K562 (cell line): ENCODE results near the gene MBD3.
"Not testable (repeated sequence)": the region's sequence is repeated elsewhere in the genome, so short reads cannot be mapped to it uniquely, and the experiment has no call there.

Experiments used
- CBX5 ChIP-seq: IDR thresholded peaks from 2 replicates; pipeline ENCODE4 v1.6.1; 2014; ENCODE audit warnings: low read depth, borderline replicate concordance
- CEBPZ ChIP-seq: fragments of 150-350 bp; IDR thresholded peaks from 2 replicates; pipeline ENCODE4 v1.6.1; 2014; ENCODE audit warnings: low read depth, mild to moderate bottlenecking, low read length, borderline replicate concordance
- CTCF ChIP-seq, 3 experiments: IDR thresholded peaks in 2 of 3; conservative IDR thresholded peaks in 1 of 3; 2 replicates each; pipeline ENCODE4 v1.5.1; 2011 to 2012; ENCODE audit warnings: low read length in 3 of 3, mild to moderate bottlenecking in 3 of 3, control low read depth in 2 of 3, improper control_type of control experiment in 1 of 3, inconsistent platforms in 1 of 3, low read depth in 1 of 3, mixed read lengths in 1 of 3, moderate library complexity in 1 of 3; ENCODE audit not compliant: insufficient read depth in 2 of 3
- MTA3 ChIP-seq: fragments of 450-650 bp; formaldehyde crosslinking; IDR thresholded peaks from 2 replicates; pipeline ENCODE4 v1.6.1; 2017; ENCODE audit warnings: mild to moderate bottlenecking, borderline replicate concordance
- REST ChIP-seq, 2 experiments: fragments of 450-650 bp; formaldehyde crosslinking in 1 of 2; IDR thresholded peaks; 2 replicates each; pipeline versions ENCODE4 v1.4.0 to v1.6.1; 2014 to 2020; ENCODE audit warnings: mild to moderate bottlenecking in 2 of 2, borderline replicate concordance in 1 of 2, low read depth in 1 of 2
- XRCC5 ChIP-seq: fragments of 200-400 bp; formaldehyde crosslinking; IDR thresholded peaks from 2 replicates; pipeline ENCODE4 v1.6.1; 2017; ENCODE audit warnings: low read depth, mild to moderate bottlenecking, low read length
- ZFP36 ChIP-seq: fragments of 150-350 bp; IDR thresholded peaks from 2 replicates; pipeline ENCODE4 v1.6.1; 2018; ENCODE audit warnings: low read length, low read depth; ENCODE audit not compliant: partially characterized antibody

- not testable (repeated sequence) for TF ChIP-seq CTCF (IDR thresholded peaks at IDR 0.05 in 2 of 3, conservative IDR thresholded peaks at IDR 0.05 in 1 of 3; ENCODE audit: insufficient read depth in 2 of 3, low read depth in 1 of 3, low read length in 3 of 3); CEBPZ; XRCC5; CBX5; ZFP36; REST (IDR thresholded peaks at IDR 0.05; ENCODE audit: borderline replicate concordance); REST (CRISPR knock-in tag; IDR thresholded peaks at IDR 0.05; ENCODE audit: low read depth); MTA3
Measured at GRCh38 chr19:1640893-1641448, 48.3 kb upstream of the MBD3 start.
